Measurements from ENCODE around the gene SYMPK.
A peak's percentile ranks its signal among the peaks of the same experiment; 100 is the strongest.

SYMPK gene

GRCh38 chr19:45883881-45884681 is 21.1 kb upstream of the SYMPK start:
- no peak for DNase-seq
- TF ChIP-seq CTCF (IDR thresholded peaks at IDR 0.05; ENCODE audit: low read depth, low read length, missing control alignments) = no peak
- no peak overlapping the region for H3K27ac ChIP-seq
- H3K4me3 ChIP-seq (ENCODE audit: low read depth, low read length) = no peak overlapping the region
- H3K27me3 ChIP-seq (replicated peaks) = no peaks in the 10 kb centered on the region
- H3K36me3 ChIP-seq (replicated peaks) = no peaks in the 10 kb centered on the region
- in situ Hi-C loops (cut with HindIII; ENCODE audit: low pct_ligation_motif_present, low sequenced_read_pairs) = no loop called here

- no peaks in the 10 kb centered on the region for H3K36me3 ChIP-seq (replicated peaks)
- in situ Hi-C loops (cut with HindIII; ENCODE audit: low pct_ligation_motif_present, low sequenced_read_pairs) = no loop called here
- H3K27me3 ChIP-seq (replicated peaks) = no peaks in the 10 kb centered on the region
- H3K4me3 ChIP-seq (ENCODE audit: low read depth, low read length) = no peak overlapping the region
- H3K27ac ChIP-seq = no peak overlapping the region
- TF ChIP-seq CTCF (IDR thresholded peaks at IDR 0.05; ENCODE audit: low read depth, low read length, missing control alignments) = no peak
- DNase-seq = no peak
Observed at GRCh38 chr19:45883586-45883880, 20.6 kb upstream of the SYMPK start.

GRCh38 chr19:45882652-45883585 is 20.0 kb upstream of the SYMPK start:
- Histone ChIP-seq H3K27ac (no peak overlapping the region), H3K27me3 (replicated peaks) (no peaks in the 10 kb centered on the region), H3K36me3 (replicated peaks) (no peaks in the 10 kb centered on the region), H3K4me3 (ENCODE audit: low read depth, low read length) (no peak overlapping the region)
- peak; percentile 100 for TF ChIP-seq CTCF (IDR thresholded peaks at IDR 0.05; ENCODE audit: low read depth, low read length, missing control alignments)
- peak; percentile 81 for DNase-seq
- in situ Hi-C loops (cut with HindIII; ENCODE audit: low pct_ligation_motif_present, low sequenced_read_pairs) = no loop called here

GRCh38 chr19:45881909-45882528 is 19.1 kb upstream of the SYMPK start:
- DNase-seq = no peak
- no peak for TF ChIP-seq CTCF (IDR thresholded peaks at IDR 0.05; ENCODE audit: low read depth, low read length, missing control alignments)
- H3K27ac ChIP-seq = no peak overlapping the region
- no peaks in the 10 kb centered on the region for H3K27me3 ChIP-seq (replicated peaks)
- no peak overlapping the region for H3K4me3 ChIP-seq (ENCODE audit: low read depth, low read length)
- H3K36me3 ChIP-seq (replicated peaks) = no peaks in the 10 kb centered on the region
- in situ Hi-C loops (cut with HindIII; ENCODE audit: low pct_ligation_motif_present, low sequenced_read_pairs) = no loop called here

- no peak overlapping the region for H3K4me3 ChIP-seq (ENCODE audit: low read depth, low read length)
- in situ Hi-C loops (cut with HindIII; ENCODE audit: low pct_ligation_motif_present, low sequenced_read_pairs) = no loop called here
- H3K36me3 ChIP-seq (replicated peaks) = no peaks in the 10 kb centered on the region
- H3K27ac ChIP-seq = no peak overlapping the region
- no peak for TF ChIP-seq CTCF (IDR thresholded peaks at IDR 0.05; ENCODE audit: low read depth, low read length, missing control alignments)
- H3K27me3 ChIP-seq (replicated peaks) = no peaks in the 10 kb centered on the region
- no peak for DNase-seq
Observed at GRCh38 chr19:45881082-45881908, 18.3 kb upstream of the SYMPK start.
